Left lung (tissue), 10 donors: Measurements from ENCODE around the gene MAMDC4. TPM values are rescaled to one million over a fixed set of nuclear protein-coding genes. Genes with fewer than 3 reads are reported as not detected.

Experiments used
- ATAC-seq: fragments of 200-7000 bp; cut with Tn5 transposase; one replicate; pipeline ENCODE4 v1.9.1; 2020; ENCODE audit warnings: moderate library complexity
- DNase-seq, 4 donors: peaks; one replicate each; pipeline ENCODE4 v3.0.0-alpha.2; 2013 to 2020
- H3K27ac ChIP-seq, 2 donors: fragments of 200-600 bp; sonication (generic) in 1 of 2; one replicate each; pipeline versions ENCODE4 v1.5.0 to v1.8.0; 2020 to 2021
- H3K27me3 ChIP-seq, 2 donors: fragments of 200-600 bp; sonication (generic) in 1 of 2; one replicate each; pipeline versions ENCODE4 v1.5.0 to v1.8.0; 2020 to 2021
- H3K36me3 ChIP-seq, 2 donors: fragments of 200-600 bp; sonication (generic) in 1 of 2; one replicate each; pipeline versions ENCODE4 v1.5.0 to v1.8.0; 2020 to 2021
- H3K4me1 ChIP-seq, 2 donors: fragments of 200-600 bp; one replicate each; pipeline ENCODE4 v1.8.0; 2021
- H3K4me3 ChIP-seq, 2 donors: fragments of 200-600 bp; sonication (generic) in 1 of 2; one replicate each; pipeline versions ENCODE4 v1.5.0 to v1.8.0; 2020 to 2021; ENCODE audit warnings: mild to moderate bottlenecking in 1 of 2
- H3K9me3 ChIP-seq, 2 donors: fragments of 200-600 bp; sonication (generic) in 1 of 2; one replicate each; pipeline versions ENCODE4 v1.5.0 to v1.8.0; 2020 to 2021
- CTCF ChIP-seq, 2 donors: fragments of 200-600 bp; sonication (generic) in 1 of 2; IDR thresholded peaks; one replicate each; pipeline versions ENCODE4 v1.5.0 to v1.8.0; 2021; ENCODE audit warnings: antibody characterized with exemption in 2 of 2
- intact Hi-C, 2 donors: fragments of 100-400 bp; cut with DNase I; formaldehyde crosslinking; loops; one replicate each; pipeline versions ENCODE4 v1.11.2 to v1.14.2; 2022
- microRNA-seq, 2 donors: library from miRNA; unstranded; fragments of <30 nt; microRNA quantifications; one replicate each; pipeline ENCODE4, GENCODE V29; 2019
- polyA plus RNA-seq, 6 donors: library from polyadenylated mRNA; unstranded; fragments of 120-200 nt; gene quantifications; one replicate each; pipeline ENCODE4 v1.2.1, GENCODE V29; 2013; ENCODE audit not compliant: insufficient read length in 6 of 6
- total RNA-seq, 2 donors: library from RNA; stranded (reverse); fragmentation: NEBNext Ultra II Directional; extraction: Animal tissue kit (Norgen Biotek cat#: 25700); gene quantifications; one replicate each; pipeline ENCODE4 v1.2.1, GENCODE V29; 2021
- donor health status: DM: no; HTN: yes; CAD: no.
- donor health status: DM: no; HTN: no; CAD: no.

The MAMDC4 gene
- total and polyA plus RNA-seq, 8 donors, result 5.3 to 16.0 (median 8.8) TPM

GRCh38 chr9:136903041-136903554 lies 51.0 kb downstream of the MAMDC4 start:
- DNase-seq (peak in 2 of 4 donors; percentile 44 to 54), ATAC-seq (peak; percentile 32)
- Histone ChIP-seq H3K4me1 (peaks cover 30 to 41% of the 10 kb centered on the region in 2 donors), H3K9me3 (no peaks in the 10 kb centered on the region), H3K27me3 (no peaks in the 10 kb centered on the region), H3K27ac (peak overlapping the region; percentile 84 to 89), H3K4me3 (no peak overlapping the region), H3K36me3 (peaks cover 0 to 60% of the 10 kb centered on the region in 2 donors)
- no peak for TF ChIP-seq CTCF (IDR thresholded peaks at IDR 0.05)
- intact Hi-C loops, result no loop called here

- H3K36me3 ChIP-seq, result peaks cover 0 to 62% of the 10 kb centered on the region in 2 donors
- peaks cover 20 to 24% of the 10 kb centered on the region in 2 donors for H3K4me1 ChIP-seq
- no peak for TF ChIP-seq CTCF (IDR thresholded peaks at IDR 0.05)
- H3K27ac ChIP-seq, result no peak overlapping the region
- H3K4me3 ChIP-seq, result no peak overlapping the region
- DNase-seq, result no peak
- ATAC-seq, result no peak
- intact Hi-C loops, result no loop called here
- no peaks in the 10 kb centered on the region for H3K9me3 ChIP-seq
- no peaks in the 10 kb centered on the region for H3K27me3 ChIP-seq
These were observed 54.1 kb downstream of the MAMDC4 start for GRCh38 chr9:136906266-136906665.

- no peaks in the 10 kb centered on the region for H3K27me3 ChIP-seq
- H3K27ac ChIP-seq, result no peak overlapping the region
- ATAC-seq (no peak), DNase-seq (no peak)
- intact Hi-C loops, result no loop called here
- H3K4me3 ChIP-seq, result no peak overlapping the region
- peaks cover 0 to 66% of the 10 kb centered on the region in 2 donors for H3K36me3 ChIP-seq
- no peaks in the 10 kb centered on the region for H3K9me3 ChIP-seq
- TF ChIP-seq CTCF (IDR thresholded peaks at IDR 0.05), result no peak
- peaks cover 10 to 16% of the 10 kb centered on the region in 2 donors for H3K4me1 ChIP-seq
These were observed 55.1 kb downstream of the MAMDC4 start for GRCh38 chr9:136907011-136907914.

Small RNAs within 50 kb of the gene (microRNA-seq; reads per million reads assigned to microRNA genes)
- 0 to 0.27 reads per million in 2 donors for gene MIR4292
- gene MIR4479, result 0.82 to 1.2 reads per million in 2 donors

Other genes starting within 250 kb of the MAMDC4 start
- gene EGFL7, start 189.4 kb upstream of the MAMDC4 start, total RNA-seq, result 100 to 1,000 TPM; 105 to 165 TPM
- 100 to 1,000 TPM in 2 of 6 donors, 10 to 100 TPM in 4; 65.7 to 139 (median 90.9) TPM for gene EGFL7, start 189.4 kb upstream of the MAMDC4 start, polyA plus RNA-seq
- 100 to 1,000 TPM; 127 to 170 TPM for gene AGPAT2, start 164.9 kb upstream of the MAMDC4 start, total RNA-seq
- 10 to 100 TPM; 24.9 to 48.3 (median 31.9) TPM for gene AGPAT2, start 164.9 kb upstream of the MAMDC4 start, polyA plus RNA-seq
- gene DIPK1B, start 139.8 kb upstream of the MAMDC4 start, total RNA-seq, result 10 to 100 TPM; 12.6 to 12.7 TPM
- gene DIPK1B, start 139.8 kb upstream of the MAMDC4 start, polyA plus RNA-seq, result 10 to 100 TPM; 23.7 to 37.4 (median 30.6) TPM
- 10 to 100 TPM in 1 of 2 donors, under 1 TPM in 1; 0.32 to 10.0 TPM for gene LCN10, start 109.4 kb upstream of the MAMDC4 start, total RNA-seq
- gene LCN10, start 109.4 kb upstream of the MAMDC4 start, polyA plus RNA-seq, result under 1 TPM in 4 of 6 donors, not detected in 2; 0.11 to 0.44 (median 0.21) TPM
- 10 to 100 TPM in 1 of 2 donors, under 1 TPM in 1; 0.38 to 18.9 TPM for gene LCN6, start 103.8 kb upstream of the MAMDC4 start, total RNA-seq
- not detected for gene LCN6, start 103.8 kb upstream of the MAMDC4 start, polyA plus RNA-seq
- gene LCN8, start 94.1 kb upstream of the MAMDC4 start, total RNA-seq, result not detected
- gene LCN8, start 94.1 kb upstream of the MAMDC4 start, polyA plus RNA-seq, result not detected
- gene LCN15, start 87.8 kb upstream of the MAMDC4 start, total RNA-seq, result not detected
- under 1 TPM in 5 of 6 donors, not detected in 1; 0.06 to 0.18 (median 0.07) TPM for gene LCN15, start 87.8 kb upstream of the MAMDC4 start, polyA plus RNA-seq
- 10 to 100 TPM; 74.3 to 76.6 TPM for gene TMEM141, start 61.0 kb upstream of the MAMDC4 start, total RNA-seq
- 10 to 100 TPM; 49.3 to 57.7 (median 52.8) TPM for gene TMEM141, start 61.0 kb upstream of the MAMDC4 start, polyA plus RNA-seq
- under 1 TPM in 1 of 2 donors, not detected in 1; 0.44 TPM for gene CCDC183, start 56.0 kb upstream of the MAMDC4 start, total RNA-seq
- 10 to 100 TPM in 4 of 6 donors, 1 to 10 TPM in 2; 5.3 to 11.7 (median 10.0) TPM for gene CCDC183, start 56.0 kb upstream of the MAMDC4 start, polyA plus RNA-seq
- 10 to 100 TPM; 75.9 to 80.8 TPM for gene RABL6, start 44.4 kb upstream of the MAMDC4 start, total RNA-seq
- gene RABL6, start 44.4 kb upstream of the MAMDC4 start, polyA plus RNA-seq, result 10 to 100 TPM; 49.5 to 71.5 (median 56.1) TPM
- gene AJM1, start 9.9 kb upstream of the MAMDC4 start, total RNA-seq, result 1 to 10 TPM; 1.7 to 2.6 TPM
- 1 to 10 TPM in 4 of 6 donors, under 1 TPM in 2; 0.59 to 1.8 (median 1.1) TPM for gene AJM1, start 9.9 kb upstream of the MAMDC4 start, polyA plus RNA-seq
- gene PHPT1, start 2.9 kb upstream of the MAMDC4 start, total RNA-seq, result 100 to 1,000 TPM; 118 to 151 TPM
- 100 to 1,000 TPM in 2 of 6 donors, 10 to 100 TPM in 4; 66.1 to 124 (median 90.3) TPM for gene PHPT1, start 2.9 kb upstream of the MAMDC4 start, polyA plus RNA-seq
- 100 to 1,000 TPM; 247 to 288 TPM for gene EDF1, start 14.0 kb downstream of the MAMDC4 start, total RNA-seq
- gene EDF1, start 14.0 kb downstream of the MAMDC4 start, polyA plus RNA-seq, result 100 to 1,000 TPM; 339 to 408 (median 377) TPM
- 10 to 100 TPM; 17.2 to 22.4 TPM for gene TRAF2, start 34.2 kb downstream of the MAMDC4 start, total RNA-seq
- 10 to 100 TPM; 12.4 to 16.3 (median 14.6) TPM for gene TRAF2, start 34.2 kb downstream of the MAMDC4 start, polyA plus RNA-seq
- gene FBXW5, start 92.4 kb downstream of the MAMDC4 start, total RNA-seq, result 100 to 1,000 TPM in 1 of 2 donors, 10 to 100 TPM in 1; 98.5 to 111 TPM
- 10 to 100 TPM; 33.0 to 59.6 (median 43.6) TPM for gene FBXW5, start 92.4 kb downstream of the MAMDC4 start, polyA plus RNA-seq
- 1 to 10 TPM; 1.2 TPM for gene C8G, start 92.9 kb downstream of the MAMDC4 start, total RNA-seq
- under 1 TPM; 0.47 to 0.90 (median 0.72) TPM for gene C8G, start 92.9 kb downstream of the MAMDC4 start, polyA plus RNA-seq
- 1 to 10 TPM; 2.1 to 4.5 TPM for gene LCN12, start 99.9 kb downstream of the MAMDC4 start, total RNA-seq
- 10 to 100 TPM in 5 of 6 donors, 1 to 10 TPM in 1; 7.0 to 28.0 (median 17.6) TPM for gene LCN12, start 99.9 kb downstream of the MAMDC4 start, polyA plus RNA-seq
- gene PTGDS, start 125.2 kb downstream of the MAMDC4 start, total RNA-seq, result 100 to 1,000 TPM; 133 to 137 TPM
- gene PTGDS, start 125.2 kb downstream of the MAMDC4 start, polyA plus RNA-seq, result 10 to 100 TPM; 23.7 to 59.8 (median 31.2) TPM
- 1 to 10 TPM; 2.0 to 2.3 TPM for gene LCNL1, start 130.6 kb downstream of the MAMDC4 start, total RNA-seq
- 1 to 10 TPM in 4 of 6 donors, under 1 TPM in 2; 0.38 to 2.7 (median 1.1) TPM for gene LCNL1, start 130.6 kb downstream of the MAMDC4 start, polyA plus RNA-seq
- gene PAXX, start 140.1 kb downstream of the MAMDC4 start, total RNA-seq, result 10 to 100 TPM; 34.2 to 56.6 TPM
- 10 to 100 TPM; 28.1 to 47.6 (median 33.7) TPM for gene PAXX, start 140.1 kb downstream of the MAMDC4 start, polyA plus RNA-seq
- gene CLIC3, start 144.2 kb downstream of the MAMDC4 start, total RNA-seq, result 10 to 100 TPM; 39.7 to 85.4 TPM
- gene CLIC3, start 144.2 kb downstream of the MAMDC4 start, polyA plus RNA-seq, result 10 to 100 TPM; 30.7 to 56.2 (median 42.2) TPM
- 10 to 100 TPM; 34.5 to 34.8 TPM for gene ABCA2, start 175.9 kb downstream of the MAMDC4 start, total RNA-seq
- gene ABCA2, start 175.9 kb downstream of the MAMDC4 start, polyA plus RNA-seq, result 10 to 100 TPM; 20.8 to 33.8 (median 28.6) TPM
- 1 to 10 TPM in 1 of 2 donors, under 1 TPM in 1; 0.17 to 2.9 TPM for gene FUT7, start 179.7 kb downstream of the MAMDC4 start, total RNA-seq
- gene FUT7, start 179.7 kb downstream of the MAMDC4 start, polyA plus RNA-seq, result under 1 TPM in 3 of 6 donors, not detected in 3; 0.08 to 0.11 (median 0.09) TPM
- 100 to 1,000 TPM; 104 to 105 TPM for gene NPDC1, start 193.8 kb downstream of the MAMDC4 start, total RNA-seq
- 10 to 100 TPM; 24.4 to 48.9 (median 25.2) TPM for gene NPDC1, start 193.8 kb downstream of the MAMDC4 start, polyA plus RNA-seq
- under 1 TPM; 0.71 to 0.87 TPM for gene ENTPD2, start 201.7 kb downstream of the MAMDC4 start, total RNA-seq
- gene ENTPD2, start 201.7 kb downstream of the MAMDC4 start, polyA plus RNA-seq, result 1 to 10 TPM; 1.7 to 4.7 (median 3.0) TPM
- gene SAPCD2, start 218.2 kb downstream of the MAMDC4 start, total RNA-seq, result 1 to 10 TPM; 2.7 to 4.6 TPM
- gene SAPCD2, start 218.2 kb downstream of the MAMDC4 start, polyA plus RNA-seq, result 10 to 100 TPM in 3 of 6 donors, 1 to 10 TPM in 3; 8.5 to 15.1 (median 10.4) TPM
- gene UAP1L1, start 225.2 kb downstream of the MAMDC4 start, total RNA-seq, result 10 to 100 TPM; 28.1 to 43.1 TPM
- 1 to 10 TPM; 4.6 to 8.8 (median 6.0) TPM for gene UAP1L1, start 225.2 kb downstream of the MAMDC4 start, polyA plus RNA-seq
- gene MAN1B1, start 234.6 kb downstream of the MAMDC4 start, total RNA-seq, result 10 to 100 TPM; 51.5 to 54.9 TPM
- 10 to 100 TPM; 62.7 to 74.9 (median 66.9) TPM for gene MAN1B1, start 234.6 kb downstream of the MAMDC4 start, polyA plus RNA-seq